Left colon (tissue), 2 donors: ENCODE measurements around the gene UROD. TPM values are rescaled to one million over a fixed set of nuclear protein-coding genes. Genes with fewer than 3 reads are reported as not detected.

Source experiments
- ATAC-seq: fragments of 200-7000 bp; cut with Tn5 transposase; one replicate; pipeline ENCODE4 v1.9.1; 2020; ENCODE audit warnings: mild to moderate bottlenecking, moderate library complexity
- DNase-seq, 2 donors: peaks; one replicate each; pipeline ENCODE4 v3.0.0-alpha.2; 2020
- intact Hi-C, 2 donors: fragments of 100-400 bp; cut with DNase I in 1 of 2; cut with micrococcal nuclease in 1 of 2; formaldehyde crosslinking; loops; one replicate each; pipeline versions ENCODE4 v1.11.2 to v1.14.0; 2022; cut with DNase I, micrococcal nuclease
- total RNA-seq, 2 donors: library from RNA; stranded (reverse); fragmentation: NEBNext Ultra II Directional; extraction: Animal tissue kit (Norgen Biotek cat#: 25700); gene quantifications; one replicate each; pipeline ENCODE4 v1.2.1, GENCODE V29; 2021
- donor health status: DM: no; HTN: no; CAD: no.
- donor health status: DM: yes; HTN: yes; CAD: no.

UROD gene
- total RNA-seq, 2 donors from 2014 or later: 45.4 to 46.4 TPM

DNA sequence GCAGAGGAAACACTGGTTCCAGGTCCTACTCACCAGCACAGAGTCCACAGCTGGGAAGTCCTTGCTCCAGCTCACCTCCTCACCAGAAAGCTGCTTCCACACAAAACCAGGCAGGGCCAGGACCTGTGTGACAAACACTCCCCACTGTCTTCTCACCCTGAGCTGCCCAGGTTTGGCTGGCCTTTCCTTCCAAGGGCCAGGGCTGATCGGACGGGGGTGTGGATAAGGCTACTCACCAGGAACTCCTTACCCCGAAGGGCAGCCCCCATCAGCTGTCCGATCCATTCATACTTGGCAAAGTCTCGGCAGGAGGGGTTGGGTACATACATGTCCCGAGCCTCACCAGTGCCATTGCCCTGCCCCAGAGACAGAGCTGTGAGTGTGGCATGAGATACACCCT lies 6.3 kb upstream of the UROD start:
- intact Hi-C loops: no loop called here
- ATAC-seq (no peak), DNase-seq (no peak)

GRCh38 chr1:45007311-45007710 lies 4.7 kb upstream of the UROD start:
- intact Hi-C loops: no loop called here
- ATAC-seq (no peak), DNase-seq (no peak)

DNA sequence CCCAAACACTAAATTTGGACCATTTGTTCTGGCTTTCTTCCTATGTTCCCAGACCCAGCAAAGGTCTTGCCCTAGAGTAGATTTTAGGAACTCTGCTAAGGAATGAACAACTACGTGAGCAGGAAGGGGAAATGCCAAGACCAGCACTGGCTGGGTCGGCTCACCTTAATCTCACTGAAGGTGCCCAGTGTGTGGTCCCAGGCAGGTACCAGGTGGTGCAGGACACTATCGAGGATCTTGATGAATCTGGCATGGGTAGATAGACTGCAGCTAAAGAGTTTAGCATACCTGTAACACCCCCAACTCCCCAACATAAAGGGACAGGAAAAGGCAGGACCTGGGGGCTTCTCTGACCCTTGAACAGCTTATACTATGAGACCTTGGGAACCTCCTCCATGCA lies 4.0 kb upstream of the UROD start:
- DNase-seq: no peak
- intact Hi-C loops: no loop called here

GRCh38 chr1:45008516-45008915 lies 3.5 kb upstream of the UROD start:
- DNase-seq (no peak), ATAC-seq (no peak)
- intact Hi-C loops: no loop called here

More for the DNA sequence above, 4.0 kb upstream of the UROD start:
- no peak for ATAC-seq

GRCh38 chr1:45009296-45009865 lies 2.7 kb upstream of the UROD start:
- no peak for ATAC-seq
- DNase-seq: no peak
- intact Hi-C loops: no loop called here

DNA sequence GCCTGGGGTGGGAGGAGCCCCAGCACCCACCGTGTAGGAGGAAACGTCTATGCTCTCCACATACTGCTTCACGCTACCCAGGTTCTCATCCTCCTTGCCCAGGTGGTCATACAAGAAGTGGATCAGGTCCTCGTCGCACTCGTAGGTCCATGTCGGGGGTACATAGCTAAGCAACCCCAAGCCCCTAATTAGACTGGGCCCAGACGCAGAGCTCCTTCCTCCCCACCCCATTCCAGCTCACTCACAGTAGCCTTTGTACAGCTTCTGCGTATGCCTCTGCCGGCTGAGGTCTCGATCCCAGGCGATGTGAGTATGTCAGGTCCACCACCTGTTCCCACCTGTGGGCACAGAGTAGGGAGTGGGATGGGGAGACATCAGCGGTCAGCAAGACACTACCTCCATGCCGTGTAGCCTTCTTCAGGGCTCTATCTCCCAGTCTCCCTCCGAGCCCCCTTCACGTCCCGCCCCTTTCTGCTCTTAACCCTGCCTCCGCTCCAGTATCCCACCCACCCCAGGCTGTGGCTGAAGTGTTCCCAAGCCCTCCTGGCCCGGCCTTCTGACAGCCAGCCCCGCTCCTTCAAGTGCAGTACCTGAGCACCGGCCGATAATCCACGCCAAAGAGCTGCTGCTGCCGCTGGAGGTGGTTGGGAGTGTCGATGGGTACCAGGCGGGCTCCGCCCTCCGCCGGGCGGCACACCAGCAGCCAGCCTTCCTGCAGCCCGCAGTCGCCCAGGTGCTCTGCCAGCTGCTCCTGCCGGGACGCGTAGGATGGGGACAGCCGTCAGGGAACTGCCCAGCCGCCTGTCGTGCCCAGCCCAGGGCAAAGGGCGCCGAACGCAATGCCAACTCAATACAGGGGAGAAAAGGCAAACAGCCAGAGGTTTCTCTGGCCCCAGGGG lies 1.8 kb upstream of the UROD start:
- intact Hi-C loops: loop anchor here in 1 of 2 donors (5.0 to 10.0 kb wide), 2 partner anchors 215 to 482 kb away; partner anchors contain the start of gene TESK2
- ATAC-seq: peak; percentile 73
- peak; percentile 73 to 78 for DNase-seq

- peak; percentile 90 to 91 for DNase-seq
- intact Hi-C loops: loop anchor here in 1 of 2 donors (5.0 to 10.0 kb wide), 2 partner anchors 216 to 481 kb away; partner anchors contain the start of gene TESK2
- peak; percentile 83 for ATAC-seq
Measured at GRCh38 chr1:45010855-45011811, 921 bp upstream of the UROD start, which contains the start of gene HECTD3. TSS of gene HECTD3 (minus strand) at chr1:45011324. CDS start at chr1:45011257, 67 bp downstream.

DNA sequence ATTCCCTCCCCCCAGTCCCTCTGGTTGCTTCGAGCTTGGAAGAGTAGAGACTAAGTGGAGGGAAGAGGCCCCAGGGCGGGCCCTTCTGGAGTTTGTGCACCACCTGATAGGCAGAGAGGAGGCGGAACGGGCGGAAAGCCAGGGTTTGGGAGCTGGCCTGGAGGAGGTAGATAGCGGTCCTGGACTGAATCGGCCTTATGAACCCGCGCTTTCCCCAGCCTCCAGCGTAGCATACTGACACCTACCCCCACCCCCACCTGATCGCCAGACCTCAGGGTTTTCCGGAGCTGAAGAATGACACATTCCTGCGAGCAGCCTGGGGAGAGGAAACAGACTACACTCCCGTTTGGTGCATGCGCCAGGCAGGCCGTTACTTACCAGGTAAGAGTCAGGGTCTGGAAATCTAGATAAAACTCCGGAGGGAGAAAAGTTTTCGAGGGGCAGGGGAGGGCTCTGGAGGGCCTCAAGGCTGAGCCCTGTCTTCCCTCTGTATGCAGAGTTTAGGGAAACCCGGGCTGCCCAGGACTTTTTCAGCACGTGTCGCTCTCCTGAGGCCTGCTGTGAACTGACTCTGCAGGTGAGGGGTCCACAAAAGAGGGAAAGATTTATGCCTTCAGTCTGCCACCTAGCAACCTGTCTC lies 705 bp downstream of the UROD start:
- peak; percentile 22 for ATAC-seq
- intact Hi-C loops: loop anchor here in 1 of 2 donors (5.0 to 10.0 kb wide), 2 partner anchors 218 to 480 kb away; partner anchors contain the start of gene TESK2

GRCh38 chr1:45013551-45014209 lies 1.6 kb downstream of the UROD start:
- intact Hi-C loops: loop anchor here in 1 of 2 donors (2.0 to 10.0 kb wide), 3 partner anchors 219 to 479 kb away; partner anchors contain the start of gene TESK2
- DNase-seq (no peak), ATAC-seq (no peak)

More for the DNA sequence above, 705 bp downstream of the UROD start:
- DNase-seq: peak; percentile 70 to 81

DNA sequence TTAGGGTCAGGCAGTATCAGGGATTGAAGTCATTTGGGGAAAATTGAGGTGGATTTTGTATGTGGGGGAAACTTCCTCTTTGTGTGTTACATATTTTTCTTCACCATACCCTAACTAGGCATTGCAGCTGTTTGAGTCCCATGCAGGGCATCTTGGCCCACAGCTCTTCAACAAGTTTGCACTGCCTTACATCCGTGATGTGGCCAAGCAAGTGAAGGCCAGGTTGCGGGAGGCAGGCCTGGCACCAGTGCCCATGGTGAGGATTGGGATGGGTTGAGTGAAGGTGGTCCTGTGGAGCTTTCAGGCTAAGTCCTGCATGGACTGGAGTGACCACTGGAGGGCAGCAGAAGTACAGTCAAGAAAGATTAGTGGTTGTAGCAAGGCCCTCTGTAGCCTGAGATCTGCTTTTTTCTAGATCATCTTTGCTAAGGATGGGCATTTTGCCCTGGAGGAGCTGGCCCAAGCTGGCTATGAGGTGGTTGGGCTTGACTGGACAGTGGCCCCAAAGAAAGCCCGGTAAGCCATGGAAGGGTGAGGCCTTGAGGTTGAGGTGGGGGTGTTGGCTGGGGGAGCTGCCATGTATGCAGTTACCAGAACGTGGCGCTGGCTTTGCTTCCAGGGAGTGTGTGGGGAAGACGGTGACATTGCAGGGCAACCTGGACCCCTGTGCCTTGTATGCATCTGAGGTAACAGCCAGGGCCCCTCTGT lies 2.4 kb downstream of the UROD start:
- ATAC-seq: no peak
- DNase-seq: peak; percentile 69 to 83
- intact Hi-C loops: loop anchor here (2.0 to 10.0 kb wide), 4 partner anchors 220 to 478 kb away; partner anchors contain the start of gene TESK2 (in 1 of the 2)

DNA sequence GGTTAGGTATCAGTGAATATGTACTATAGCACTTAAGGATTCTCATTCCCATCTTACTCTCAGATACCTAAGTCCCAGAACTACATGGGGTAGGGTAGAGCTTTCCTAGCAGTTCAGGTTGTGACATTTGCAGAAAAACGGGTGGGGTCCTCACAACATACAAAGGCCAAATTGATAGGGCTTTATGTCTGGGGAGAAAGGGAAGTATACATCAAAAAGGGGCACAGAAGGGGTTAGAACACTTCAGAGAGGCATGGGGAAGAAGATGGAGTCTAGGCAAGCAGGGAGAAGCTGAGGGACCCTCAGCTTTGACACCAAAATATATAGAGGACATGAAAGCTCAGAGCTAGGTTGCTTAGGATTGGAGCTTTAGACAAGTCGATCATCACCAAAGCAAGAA lies 3.6 kb downstream of the UROD start:
- DNase-seq: no peak
- no peak for ATAC-seq
- intact Hi-C loops: loop anchor here (2.0 to 10.0 kb wide), 3 partner anchors 221 to 285 kb away; no protein-coding TSS in a partner anchor

DNA sequence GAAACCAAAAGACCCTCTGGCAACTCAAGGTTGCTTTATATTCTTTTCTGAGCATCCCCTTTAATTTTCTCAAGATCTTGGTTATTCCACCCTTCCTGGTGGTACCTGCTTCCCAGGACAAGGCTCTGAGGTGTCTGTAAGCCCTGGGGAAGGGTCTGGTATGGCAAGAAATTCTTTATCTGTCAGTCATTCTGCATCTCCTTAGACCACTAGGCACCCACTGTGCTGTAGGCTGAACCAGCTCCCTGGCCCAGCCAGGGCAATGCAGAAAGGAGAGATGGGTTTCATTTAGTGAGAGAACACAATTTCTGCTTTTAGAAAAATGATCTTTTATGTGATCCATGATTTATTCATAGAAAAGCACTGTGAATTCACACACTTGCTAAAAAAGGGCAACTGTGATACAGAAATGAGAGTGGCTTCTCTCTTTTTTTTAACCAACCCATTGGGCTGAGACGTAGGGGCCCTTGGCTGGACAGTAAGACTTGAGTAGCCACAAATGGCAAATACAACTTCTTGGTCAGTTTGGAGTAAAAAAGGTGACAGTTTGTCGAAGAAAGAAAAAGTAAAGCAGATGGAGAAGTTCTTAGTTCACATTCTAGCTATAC lies 4.1 kb downstream of the UROD start:
- DNase-seq (no peak), ATAC-seq (no peak)
- intact Hi-C loops: loop anchor here (5.0 to 10.0 kb wide), 2 partner anchors 221 to 281 kb away; no protein-coding TSS in a partner anchor

DNA sequence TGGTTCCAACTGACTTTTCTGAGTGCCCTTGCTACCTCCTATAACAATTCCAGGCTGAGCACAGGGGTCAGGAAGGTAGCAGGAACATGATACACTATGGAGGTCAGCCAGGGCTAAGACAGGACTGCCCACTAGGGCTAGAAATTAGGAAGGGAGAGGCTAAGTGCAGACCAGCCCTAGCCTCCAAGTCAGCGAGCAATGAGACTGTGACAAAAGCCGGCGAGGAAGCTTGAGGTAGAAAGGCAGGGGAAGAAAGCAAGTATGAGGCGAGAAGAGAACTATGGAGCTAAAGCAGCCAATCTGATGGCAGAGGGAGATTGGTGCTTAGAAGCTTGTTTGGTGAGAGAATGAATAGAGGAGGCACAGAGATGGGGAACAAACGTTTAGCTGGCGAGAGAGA lies 4.7 kb downstream of the UROD start:
- no peak for DNase-seq
- no peak for ATAC-seq
- intact Hi-C loops: loop anchor here (5.0 to 10.0 kb wide), 2 partner anchors 222 to 281 kb away; no protein-coding TSS in a partner anchor

GRCh38 chr1:45018599-45019230 lies 6.7 kb downstream of the UROD start:
- intact Hi-C loops: loop anchor here (5.0 to 10.0 kb wide), 2 partner anchors 224 to 279 kb away; no protein-coding TSS in a partner anchor
- peak; percentile 94 for ATAC-seq
- DNase-seq: peak; percentile 57 to 77

- DNase-seq (no peak), ATAC-seq (no peak)
- intact Hi-C loops: no loop called here
Measured at GRCh38 chr1:45023663-45024062, 11.6 kb downstream of the UROD start.

DNA sequence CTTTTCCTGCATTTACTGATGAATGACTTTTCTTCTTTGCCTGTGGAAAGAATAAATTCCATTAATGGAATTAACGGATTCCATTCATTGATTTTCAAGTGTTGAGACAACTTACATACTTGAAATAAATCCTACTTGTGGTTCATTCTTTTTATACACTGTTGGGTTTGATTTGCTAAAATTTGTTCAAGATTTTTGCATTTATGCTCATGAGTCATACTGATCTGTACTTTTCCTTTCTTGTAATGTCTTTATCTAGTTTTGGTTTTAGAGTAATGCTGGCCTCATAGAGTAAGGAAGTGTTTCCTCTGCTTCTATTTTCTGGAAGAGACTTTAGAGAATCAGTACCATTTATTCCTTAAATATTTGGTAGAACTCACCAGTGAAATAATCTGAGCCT lies 14.4 kb downstream of the UROD start:
- DNase-seq: no peak
- no peak for ATAC-seq
- intact Hi-C loops: no loop called here
